HCT116 (cell line): ENCODE data around the gene DNM3. TPM values are rescaled to one million over a fixed set of nuclear protein-coding genes. Genes with fewer than 3 reads are reported as not detected.

ENCODE experiments used
- ATAC-seq: fragments of 200-7000 bp; cut with Tn5 transposase; 2 replicates; pipeline ENCODE4 v1.9.1; 2020; ENCODE audit warnings: mild to moderate bottlenecking, moderate library complexity
- BruUV-seq: library from RNA; stranded (reverse); fragments of 400-500 nt; replicated peaks from 2 replicates; lab custom pipeline; 2021; lab: Mats Ljungman, UMichigan
- CTCF ChIA-PET: fragments of 300-600 bp; sonication (Branson Sonifier 250); formaldehyde crosslinking; loops from one replicate; lab custom pipeline; 2021; ENCODE audit warnings: antibody characterized with exemption; lab: Charles Lee
- POLR2A ChIA-PET: fragments of 300-600, 350-600 bp; sonication (Branson Sonifier 250); formaldehyde crosslinking; loops from one replicate; lab custom pipeline; 2021; ENCODE audit warnings: antibody characterized with exemption; lab: Charles Lee
- RAD21 ChIA-PET, 2 experiments: fragments of 300-600 bp; sonication (Branson Sonifier 250); formaldehyde crosslinking; loops; one replicate each; lab custom pipeline; 2023; ENCODE audit warnings: low total read pairs in 2 of 2; ENCODE audit not compliant: uncharacterized antibody in 2 of 2, unreplicated experiment in 2 of 2, low non-redundant PET in 1 of 2; lab: Charles Lee
- DNase-seq: peaks from one replicate; pipeline ENCODE4 v3.0.0-alpha.2; 2010; ENCODE audit warnings: low read depth, low spot score
- H2AFZ ChIP-seq: fragments of 200-600 bp; shearing (Covaris generic), sonication (generic); 2 replicates; pipeline ENCODE4 v1.6.1; 2017; ENCODE audit warnings: low read depth, mixed run types, mixed read lengths, antibody characterized with exemption, low read length; ENCODE audit not compliant: poor library complexity, severe bottlenecking
- H3K27ac ChIP-seq: 2 replicates; pipeline ENCODE4 v1.5.1; 2012; ENCODE audit warnings: low read depth, low read length
- H3K27me3 ChIP-seq: fragments of 200-600 bp; sonication (generic); 2 replicates; pipeline ENCODE4 v1.6.1; 2016; ENCODE audit warnings: mixed run types, low read length, mixed read lengths; ENCODE audit not compliant: insufficient read depth
- H3K36me3 ChIP-seq, 2 experiments: fragments of 200-500 bp in 1 of 2; fragments of 200-600 bp in 1 of 2; sonication (Bioruptor generic) in 1 of 2; sonication (generic) in 1 of 2; 2 replicates each; pipeline versions ENCODE4 v1.5.1 to v1.6.1; 2014 to 2016; ENCODE audit warnings: low read length in 2 of 2, inconsistent platforms in 1 of 2, mixed read lengths in 1 of 2, mixed run types in 1 of 2; ENCODE audit not compliant: insufficient read depth in 2 of 2, control insufficient read depth in 1 of 2
- H3K4me1 ChIP-seq, 2 experiments: fragments of 200-600 bp in 1 of 2; sonication (generic) in 1 of 2; 2 replicates each; pipeline versions ENCODE4 v1.5.1 to v1.6.1; 2012 to 2017; ENCODE audit warnings: low read length in 2 of 2, inconsistent platforms in 1 of 2, mild to moderate bottlenecking in 1 of 2, mixed read lengths in 1 of 2, mixed run types in 1 of 2, moderate library complexity in 1 of 2; ENCODE audit not compliant: insufficient read depth in 2 of 2, control insufficient read depth in 1 of 2
- H3K4me2 ChIP-seq: fragments of 200-600 bp; sonication (generic); 2 replicates; pipeline ENCODE4 v1.6.1; 2017; ENCODE audit warnings: mixed run types, low read length, mixed read lengths
- H3K4me3 ChIP-seq, 2 experiments: fragments of 200-600 bp in 1 of 2; sonication (generic) in 1 of 2; replicated peaks in 1 of 2; 2 replicates each; pipeline ENCODE4 v1.5.1; 2011 to 2016; ENCODE audit warnings: low read length in 2 of 2, control low read depth in 1 of 2, low read depth in 1 of 2, mild to moderate bottlenecking in 1 of 2, mixed read lengths in 1 of 2, mixed run types in 1 of 2
- H3K79me2 ChIP-seq: fragments of 200-600 bp; sonication (generic); 2 replicates; pipeline ENCODE4 v1.6.1; 2017; ENCODE audit warnings: mild to moderate bottlenecking, mixed run types, low read length, moderate library complexity, mixed read lengths; ENCODE audit not compliant: insufficient read depth
- H3K9ac ChIP-seq: fragments of 200-600 bp; sonication (generic); 2 replicates; pipeline ENCODE4 v1.6.1; 2016; ENCODE audit warnings: low read length, mixed read lengths
- H3K9me2 ChIP-seq: fragments of 200-600 bp; sonication (generic), shearing (Covaris generic); 2 replicates; pipeline ENCODE4 v1.6.1; 2017; ENCODE audit warnings: mixed run types, mild to moderate bottlenecking, moderate library complexity; ENCODE audit not compliant: insufficient read depth
- H3K9me3 ChIP-seq, 2 experiments: fragments of 200-500 bp in 1 of 2; fragments of 200-600 bp in 1 of 2; sonication (Bioruptor generic) in 1 of 2; sonication (generic) in 1 of 2; 2 replicates each; pipeline ENCODE4 v1.6.1; 2014 to 2017; ENCODE audit warnings: low read length in 2 of 2, mixed read lengths in 2 of 2, inconsistent platforms in 1 of 2, low read depth in 1 of 2, mild to moderate bottlenecking in 1 of 2, mixed run types in 1 of 2, moderate library complexity in 1 of 2; ENCODE audit not compliant: control insufficient read depth in 1 of 2, insufficient read depth in 1 of 2
- H4K20me1 ChIP-seq: fragments of 200-600 bp; sonication (generic), shearing (Covaris generic); 2 replicates; pipeline ENCODE4 v1.6.1; 2017; ENCODE audit warnings: mixed run types, mild to moderate bottlenecking, moderate library complexity; ENCODE audit not compliant: insufficient read depth
- CTCF ChIP-seq, 3 experiments: fragments of 200-600 bp in 1 of 3; sonication (generic) in 1 of 3; IDR thresholded peaks in 2 of 3; conservative IDR thresholded peaks in 1 of 3; 2 replicates each; pipeline ENCODE4 v1.5.1; 2012 to 2017; ENCODE audit warnings: low read depth in 2 of 3, low read length in 2 of 3, antibody characterized with exemption in 1 of 3, borderline replicate concordance in 1 of 3, control low read depth in 1 of 3, mild to moderate bottlenecking in 1 of 3, mixed read lengths in 1 of 3, mixed run types in 1 of 3, moderate library complexity in 1 of 3; ENCODE audit not compliant: insufficient read depth in 1 of 3
- EGR1 ChIP-seq: IDR thresholded peaks from 2 replicates; pipeline ENCODE4 v1.6.1; 2012; ENCODE audit warnings: low read depth
- EZH2 ChIP-seq: fragments of 200-600 bp; sonication (generic); IDR thresholded peaks from 2 replicates; pipeline ENCODE4 v1.6.1; 2017; ENCODE audit warnings: antibody characterized with exemption, mixed run types
- JUND ChIP-seq: IDR thresholded peaks from 2 replicates; pipeline ENCODE4 v1.6.1; 2012
- POLR2A ChIP-seq: IDR thresholded peaks from 2 replicates; pipeline ENCODE4 v1.7.0; 2011; ENCODE audit warnings: borderline replicate concordance; ENCODE audit not compliant: insufficient read depth, insufficient read length; ENCODE audit errors: extremely low read depth
- intact Hi-C: fragments of 100-400 bp; cut with micrococcal nuclease; formaldehyde crosslinking; loops from 2 replicates; pipeline ENCODE4 v1.10.0; 2022
- total RNA-seq: library from RNA; stranded (reverse); gene quantifications from one replicate; pipeline ENCODE4 v1.2.1, GENCODE V29; 2021; ENCODE audit not compliant: unreplicated experiment
- TF ChIP-seq, protein P1 (sequence below): IDR thresholded peaks from 2 replicates; pipeline ENCODE4 v1.6.1; 2012
- TF ChIP-seq, protein P2 (sequence below): IDR thresholded peaks from 2 replicates; pipeline ENCODE4 v1.6.1; 2012; ENCODE audit warnings: low read depth

DNM3 gene
- total RNA-seq, 1 experiment from 2014 or later = 3.1 TPM

GRCh38 chr1:172069534-172069933 is 228.2 kb downstream of the DNM3 start:
- intact Hi-C loops = no loop called here
- Histone ChIP-seq H3K4me2 (no peak overlapping the region), H3K4me3 (no peak overlapping the region), H3K9ac (no peak overlapping the region), H3K27ac (no peak overlapping the region), H3K4me1 (no peaks in the 10 kb centered on the region)
- no TSS peak for BruUV-seq
- RAD21 ChIA-PET = no interaction called here
- ATAC-seq = no peak
- TF ChIP-seq, protein P1, sequence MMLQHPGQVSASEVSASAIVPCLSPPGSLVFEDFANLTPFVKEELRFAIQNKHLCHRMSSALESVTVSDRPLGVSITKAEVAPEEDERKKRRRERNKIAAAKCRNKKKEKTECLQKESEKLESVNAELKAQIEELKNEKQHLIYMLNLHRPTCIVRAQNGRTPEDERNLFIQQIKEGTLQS = no peak
- TF ChIP-seq, protein P2, sequence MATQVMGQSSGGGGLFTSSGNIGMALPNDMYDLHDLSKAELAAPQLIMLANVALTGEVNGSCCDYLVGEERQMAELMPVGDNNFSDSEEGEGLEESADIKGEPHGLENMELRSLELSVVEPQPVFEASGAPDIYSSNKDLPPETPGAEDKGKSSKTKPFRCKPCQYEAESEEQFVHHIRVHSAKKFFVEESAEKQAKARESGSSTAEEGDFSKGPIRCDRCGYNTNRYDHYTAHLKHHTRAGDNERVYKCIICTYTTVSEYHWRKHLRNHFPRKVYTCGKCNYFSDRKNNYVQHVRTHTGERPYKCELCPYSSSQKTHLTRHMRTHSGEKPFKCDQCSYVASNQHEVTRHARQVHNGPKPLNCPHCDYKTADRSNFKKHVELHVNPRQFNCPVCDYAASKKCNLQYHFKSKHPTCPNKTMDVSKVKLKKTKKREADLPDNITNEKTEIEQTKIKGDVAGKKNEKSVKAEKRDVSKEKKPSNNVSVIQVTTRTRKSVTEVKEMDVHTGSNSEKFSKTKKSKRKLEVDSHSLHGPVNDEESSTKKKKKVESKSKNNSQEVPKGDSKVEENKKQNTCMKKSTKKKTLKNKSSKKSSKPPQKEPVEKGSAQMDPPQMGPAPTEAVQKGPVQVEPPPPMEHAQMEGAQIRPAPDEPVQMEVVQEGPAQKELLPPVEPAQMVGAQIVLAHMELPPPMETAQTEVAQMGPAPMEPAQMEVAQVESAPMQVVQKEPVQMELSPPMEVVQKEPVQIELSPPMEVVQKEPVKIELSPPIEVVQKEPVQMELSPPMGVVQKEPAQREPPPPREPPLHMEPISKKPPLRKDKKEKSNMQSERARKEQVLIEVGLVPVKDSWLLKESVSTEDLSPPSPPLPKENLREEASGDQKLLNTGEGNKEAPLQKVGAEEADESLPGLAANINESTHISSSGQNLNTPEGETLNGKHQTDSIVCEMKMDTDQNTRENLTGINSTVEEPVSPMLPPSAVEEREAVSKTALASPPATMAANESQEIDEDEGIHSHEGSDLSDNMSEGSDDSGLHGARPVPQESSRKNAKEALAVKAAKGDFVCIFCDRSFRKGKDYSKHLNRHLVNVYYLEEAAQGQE = no peak
- TF ChIP-seq, all 23 proteins: peak for 0
- CTCF ChIA-PET = no interaction called here
- DNase-seq = no peak
- H3K36me3 ChIP-seq = no peaks in the 10 kb centered on the region
- H3K9me2 ChIP-seq = no peaks in the 10 kb centered on the region
- no peaks in the 10 kb centered on the region; the same call in 1 of the 2 replicates for H4K20me1 ChIP-seq
- H3K9me3 ChIP-seq = no peaks in the 10 kb centered on the region
- H3K27me3 ChIP-seq = no peaks in the 10 kb centered on the region
- POLR2A ChIA-PET = no interaction called here
- H3K79me2 ChIP-seq = no peaks in the 10 kb centered on the region
- H2AFZ ChIP-seq = no peak overlapping the region

DNA sequence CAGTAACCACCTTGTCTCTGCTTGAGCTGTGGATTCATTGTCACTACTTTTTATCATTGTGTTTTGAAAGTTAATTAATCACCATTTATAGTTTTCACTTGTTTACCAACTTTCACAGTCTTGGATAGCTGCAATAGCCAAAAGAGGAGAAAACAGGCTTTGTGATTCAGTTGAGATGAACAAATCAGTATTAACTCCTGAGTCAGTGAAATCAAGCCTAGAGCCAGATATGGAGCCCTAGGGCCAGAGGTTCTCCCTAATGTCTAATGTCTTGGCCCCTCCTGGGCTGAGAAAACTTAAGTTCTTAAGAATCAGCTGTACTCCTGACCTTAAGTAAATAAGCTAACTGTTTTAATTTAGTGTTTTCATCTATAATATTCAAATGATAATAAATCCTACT is 228.8 kb downstream of the DNM3 start:
- H2AFZ ChIP-seq = no peak overlapping the region
- H3K79me2 ChIP-seq = no peaks in the 10 kb centered on the region
- no peak overlapping the region for H3K4me3 ChIP-seq
- BruUV-seq = no TSS peak
- ATAC-seq = no peak
- intact Hi-C loops = no loop called here
- no peak overlapping the region for H3K9ac ChIP-seq
- H3K9me3 ChIP-seq = no peaks in the 10 kb centered on the region
- CTCF ChIA-PET = interaction anchor here (1.9 kb wide), 1 partner anchor 67 kb away, joined by 6 read pairs; no protein-coding TSS in a partner anchor
- H3K4me2 ChIP-seq = no peak overlapping the region
- H3K27me3 ChIP-seq = no peaks in the 10 kb centered on the region
- no peaks in the 10 kb centered on the region for H3K4me1 ChIP-seq
- no peak for DNase-seq
- no peaks in the 10 kb centered on the region for H3K36me3 ChIP-seq
- RAD21 ChIA-PET = no interaction called here
- H4K20me1 ChIP-seq = no peaks in the 10 kb centered on the region; the same call in 1 of the 2 replicates
- H3K9me2 ChIP-seq = no peaks in the 10 kb centered on the region
- H3K27ac ChIP-seq = no peak overlapping the region
- POLR2A ChIA-PET = no interaction called here
- TF ChIP-seq EGR1 (no peak), EZH2 (no peak), JUND (no peak), CTCF (IDR thresholded peaks at IDR 0.05 in 2 of 3, conservative IDR thresholded peaks at IDR 0.05 in 1 of 3; ENCODE audit: borderline replicate concordance in 1 of 3, insufficient read depth in 1 of 3, low read depth in 2 of 3, low read length in 2 of 3) (no peak), POLR2A (no peak)
- TF ChIP-seq, protein P2 = no peak
